HEK293 (cell line): ENCODE results near the gene AIPL1.

Experiments
- CTCF ChIA-PET: fragments of 350-600 bp; formaldehyde crosslinking; extraction: SDS; loops from one replicate; lab custom pipeline; 2021; ENCODE audit warnings: antibody characterized with exemption; lab: Yijun Ruan, JAX
- POLR2A ChIA-PET: fragments of 300-600 bp; formaldehyde crosslinking; extraction: SDS; loops from one replicate; lab custom pipeline; 2020; ENCODE audit warnings: antibody characterized with exemption, inconsistent platforms; lab: Yijun Ruan, JAX
- H3K27ac ChIP-seq: fragments of 200-500 bp; sonication (Bioruptor generic); 2 replicates; pipeline ENCODE4 v1.5.1; 2014; ENCODE audit warnings: low read depth, low read length, control low read depth, inconsistent platforms; ENCODE audit errors: extremely low read depth
- H3K36me3 ChIP-seq, 2 experiments: fragments of 200-500 bp in 1 of 2; sonication (Bioruptor generic) in 1 of 2; 1 replicate in 1 of 2; 2 replicates in 1 of 2; pipeline ENCODE4 v1.5.1; 2014 to 2017; ENCODE audit warnings: inconsistent platforms in 2 of 2, low read length in 2 of 2; ENCODE audit not compliant: control insufficient read depth in 2 of 2, insufficient read depth in 1 of 2
- H3K4me1 ChIP-seq: fragments of 200-500 bp; sonication (Bioruptor generic); 2 replicates; pipeline ENCODE4 v1.5.1; 2014; ENCODE audit warnings: mild to moderate bottlenecking, low read length, inconsistent platforms; ENCODE audit not compliant: control insufficient read depth, insufficient read depth
- H3K4me3 ChIP-seq: 2 replicates; pipeline ENCODE4 v1.5.1; 2011; ENCODE audit warnings: low read depth, mild to moderate bottlenecking, control low read depth, low read length, moderate library complexity
- H3K9me3 ChIP-seq: fragments of 200-500 bp; sonication (Bioruptor generic); 2 replicates; pipeline ENCODE4 v1.5.1; 2014; ENCODE audit warnings: low read depth, low read length, inconsistent platforms; ENCODE audit not compliant: control insufficient read depth, insufficient read depth
- AEBP2 ChIP-seq: fragments of 450-650 bp; formaldehyde crosslinking; IDR thresholded peaks from 2 replicates; pipeline ENCODE4 v1.5.1; 2016; ENCODE audit warnings: missing biosample characterization, missing genetic modification characterization, borderline replicate concordance
- GLI2 ChIP-seq: fragments of 450-650 bp; formaldehyde crosslinking; IDR thresholded peaks from 2 replicates; pipeline ENCODE4; 2017; ENCODE audit warnings: missing biosample characterization, missing genetic modification characterization, low read depth, borderline replicate concordance
- KLF7 ChIP-seq: fragments of 450-650 bp; formaldehyde crosslinking; IDR thresholded peaks from 2 replicates; pipeline ENCODE4 v1.5.1; 2016; ENCODE audit warnings: missing biosample characterization, missing genetic modification characterization, borderline replicate concordance
- SETDB1 ChIP-seq: IDR thresholded peaks from one replicate; pipeline ENCODE4 v1.6.1; 2017; ENCODE audit warnings: mild to moderate bottlenecking, low read length, moderate library complexity, mixed read lengths; ENCODE audit not compliant: insufficient read length
- SP2 ChIP-seq: fragments of 450-650 bp; formaldehyde crosslinking; IDR thresholded peaks from 2 replicates; pipeline ENCODE4 v1.5.1; 2016; ENCODE audit warnings: missing biosample characterization, missing genetic modification characterization
- TRIM28 ChIP-seq: IDR thresholded peaks from 2 replicates; pipeline ENCODE4 v1.6.1; 2011; ENCODE audit warnings: low read length, control low read depth, borderline replicate concordance
- WT1 ChIP-seq: fragments of 450-650 bp; formaldehyde crosslinking; IDR thresholded peaks from 2 replicates; pipeline ENCODE4 v1.5.1; 2016; ENCODE audit warnings: missing biosample characterization, missing genetic modification characterization
- YY2 ChIP-seq: fragments of 450-650 bp; formaldehyde crosslinking; IDR thresholded peaks from 2 replicates; pipeline ENCODE4 v1.5.1; 2016; ENCODE audit warnings: missing biosample characterization, missing genetic modification characterization
- ZBTB1 ChIP-seq: fragments of 450-650 bp; formaldehyde crosslinking; IDR thresholded peaks from 2 replicates; pipeline ENCODE4 v1.5.1; 2016; ENCODE audit warnings: missing biosample characterization, missing genetic modification characterization
- ZBTB11 ChIP-seq: fragments of 450-650 bp; formaldehyde crosslinking; conservative IDR thresholded peaks from 2 replicates; pipeline ENCODE4 v1.5.1; 2016; ENCODE audit warnings: low read depth, missing biosample characterization, missing genetic modification characterization
- ZBTB44 ChIP-seq: fragments of 450-650 bp; IDR thresholded peaks from 2 replicates; pipeline ENCODE4 v1.5.1; 2018; ENCODE audit warnings: missing biosample characterization, mild to moderate bottlenecking, missing genetic modification characterization
- ZFP3 ChIP-seq: fragments of 450-650 bp; formaldehyde crosslinking; IDR thresholded peaks from 2 replicates; pipeline ENCODE4 v1.5.1; 2016; ENCODE audit warnings: low read depth, missing biosample characterization, missing genetic modification characterization
- ZFP37 ChIP-seq: fragments of 450-650 bp; formaldehyde crosslinking; IDR thresholded peaks from 2 replicates; pipeline ENCODE4 v1.5.1; 2016; ENCODE audit warnings: missing biosample characterization, missing genetic modification characterization
- ZNF157 ChIP-seq: fragments of 450-650 bp; formaldehyde crosslinking; IDR thresholded peaks from 2 replicates; pipeline ENCODE4 v1.5.1; 2016; ENCODE audit warnings: missing biosample characterization, missing genetic modification characterization
- ZNF184 ChIP-seq: fragments of 450-650 bp; IDR thresholded peaks from 2 replicates; pipeline ENCODE4 v1.5.1; 2018; ENCODE audit warnings: missing biosample characterization, mild to moderate bottlenecking, missing genetic modification characterization
- ZNF26 ChIP-seq: fragments of 450-650 bp; formaldehyde crosslinking; IDR thresholded peaks from 2 replicates; pipeline ENCODE4 v1.5.1; 2016; ENCODE audit warnings: missing biosample characterization, missing genetic modification characterization
- ZNF426 ChIP-seq: fragments of 450-650 bp; formaldehyde crosslinking; IDR thresholded peaks from 2 replicates; pipeline ENCODE4 v1.5.1; 2017; ENCODE audit warnings: missing biosample characterization, missing genetic modification characterization, mild to moderate bottlenecking, inconsistent platforms, moderate library complexity
- ZNF501 ChIP-seq: fragments of 450-650 bp; formaldehyde crosslinking; IDR thresholded peaks from 2 replicates; pipeline ENCODE4 v1.5.1; 2016; ENCODE audit warnings: missing biosample characterization, missing genetic modification characterization
- ZNF561 ChIP-seq: fragments of 450-650 bp; IDR thresholded peaks from 2 replicates; pipeline ENCODE4 v1.5.1; 2018; ENCODE audit warnings: missing biosample characterization, missing genetic modification characterization, borderline replicate concordance
- ZNF596 ChIP-seq: fragments of 450-650 bp; IDR thresholded peaks from 2 replicates; pipeline ENCODE4 v1.5.0; 2018; ENCODE audit warnings: missing biosample characterization, mild to moderate bottlenecking, missing genetic modification characterization, moderate library complexity
- ZNF692 ChIP-seq: fragments of 450-650 bp; formaldehyde crosslinking; IDR thresholded peaks from 2 replicates; pipeline ENCODE4 v1.5.1; 2016; ENCODE audit warnings: missing biosample characterization, missing genetic modification characterization
- ZNF837 ChIP-seq: fragments of 450-650 bp; formaldehyde crosslinking; IDR thresholded peaks from 2 replicates; pipeline ENCODE4 v1.5.1; 2016; ENCODE audit warnings: missing biosample characterization, missing genetic modification characterization

The AIPL1 gene

GRCh38 chr17:6408735-6409134 lies 26.2 kb downstream of the AIPL1 start:
- ChIA-PET CTCF (interaction anchor here (0.7 to 0.9 kb wide), 2 partner anchors 123 to 188 kb away, joined by 3 read pairs; no protein-coding TSS in a partner anchor), POLR2A (no interaction called here)
- Histone ChIP-seq H3K9me3 (no peaks in the 10 kb centered on the region), H3K4me3 (no peak overlapping the region), H3K36me3 (no peaks in the 10 kb centered on the region), H3K27ac (no peak overlapping the region), H3K4me1 (no peaks in the 10 kb centered on the region)
- no peak for TF ChIP-seq ZNF692 (tag by site-specific recombination)
- no peak for TF ChIP-seq WT1
- no peak for TF ChIP-seq YY2
- TF ChIP-seq AEBP2 (tag by site-specific recombination): no peak
- TF ChIP-seq ZBTB1: no peak
- no peak for TF ChIP-seq ZNF426 (tag by site-specific recombination)

GRCh38 chr17:6408276-6408675 lies 26.6 kb downstream of the AIPL1 start:
- Histone ChIP-seq H3K36me3 (no peaks in the 10 kb centered on the region), H3K9me3 (no peaks in the 10 kb centered on the region), H3K4me1 (no peaks in the 10 kb centered on the region), H3K27ac (no peak overlapping the region), H3K4me3 (no peak overlapping the region)
- ChIA-PET CTCF (interaction anchor here (1.3 kb wide), 1 partner anchor 13 kb away, joined by 3 read pairs; no protein-coding TSS in a partner anchor), POLR2A (no interaction called here)
- TF ChIP-seq ZFP37 (tag by site-specific recombination) (no peak), TRIM28 (no peak), ZNF837 (tag by site-specific recombination) (no peak), ZNF157 (tag by site-specific recombination) (no peak), SP2 (tag by site-specific recombination) (no peak), GLI2 (tag by site-specific recombination) (no peak), ZBTB44 (tag by site-specific recombination) (no peak), ZNF596 (tag by site-specific recombination) (no peak), ZNF26 (no peak), ZNF561 (tag by site-specific recombination) (no peak), ZBTB11 (tag by site-specific recombination) (no peak), ZNF501 (tag by site-specific recombination) (no peak), ZNF184 (tag by site-specific recombination) (no peak), ZFP3 (tag by site-specific recombination) (no peak), SETDB1 (no peak), KLF7 (tag by site-specific recombination) (no peak)
